Effector memory CD4-positive, alpha-beta T cell (primary cell): ENCODE data around the gene PARK7.
"Not testable (repeated sequence)": the region's sequence is repeated elsewhere in the genome, so short reads cannot be mapped to it uniquely, and the experiment has no call there.

Experiments used
- DNase-seq, 3 donors: peaks; one replicate each; pipeline ENCODE4 v3.0.0-alpha.2; 2020
- H3K27ac ChIP-seq: 2 replicates; pipeline ENCODE4 v1.7.0; 2013; ENCODE audit warnings: mild to moderate bottlenecking, low read length, moderate library complexity; ENCODE audit not compliant: insufficient read depth, poor library complexity, severe bottlenecking
- H3K27me3 ChIP-seq: replicated peaks from 2 replicates; pipeline ENCODE4 v1.7.0; 2013; ENCODE audit warnings: mild to moderate bottlenecking, low read length; ENCODE audit not compliant: insufficient read depth, control insufficient read depth, poor library complexity, severe bottlenecking
- H3K36me3 ChIP-seq: 2 replicates; pipeline ENCODE4 v1.7.0; 2013; ENCODE audit warnings: mild to moderate bottlenecking, low read length, moderate library complexity; ENCODE audit not compliant: control insufficient read depth, insufficient read depth
- H3K4me1 ChIP-seq: 2 replicates; pipeline ENCODE4 v1.7.0; 2013; ENCODE audit warnings: low read length, mild to moderate bottlenecking; ENCODE audit not compliant: control insufficient read depth, insufficient read depth, poor library complexity, severe bottlenecking
- H3K4me3 ChIP-seq: 2 replicates; pipeline ENCODE4 v1.7.0; 2013; ENCODE audit warnings: low read length, low read depth, mild to moderate bottlenecking; ENCODE audit not compliant: insufficient read depth, poor library complexity, severe bottlenecking
- H3K9me3 ChIP-seq: 2 replicates; pipeline ENCODE4 v1.7.0; 2013; ENCODE audit warnings: mild to moderate bottlenecking, low read length, moderate library complexity; ENCODE audit not compliant: control insufficient read depth

PARK7 gene

DNA sequence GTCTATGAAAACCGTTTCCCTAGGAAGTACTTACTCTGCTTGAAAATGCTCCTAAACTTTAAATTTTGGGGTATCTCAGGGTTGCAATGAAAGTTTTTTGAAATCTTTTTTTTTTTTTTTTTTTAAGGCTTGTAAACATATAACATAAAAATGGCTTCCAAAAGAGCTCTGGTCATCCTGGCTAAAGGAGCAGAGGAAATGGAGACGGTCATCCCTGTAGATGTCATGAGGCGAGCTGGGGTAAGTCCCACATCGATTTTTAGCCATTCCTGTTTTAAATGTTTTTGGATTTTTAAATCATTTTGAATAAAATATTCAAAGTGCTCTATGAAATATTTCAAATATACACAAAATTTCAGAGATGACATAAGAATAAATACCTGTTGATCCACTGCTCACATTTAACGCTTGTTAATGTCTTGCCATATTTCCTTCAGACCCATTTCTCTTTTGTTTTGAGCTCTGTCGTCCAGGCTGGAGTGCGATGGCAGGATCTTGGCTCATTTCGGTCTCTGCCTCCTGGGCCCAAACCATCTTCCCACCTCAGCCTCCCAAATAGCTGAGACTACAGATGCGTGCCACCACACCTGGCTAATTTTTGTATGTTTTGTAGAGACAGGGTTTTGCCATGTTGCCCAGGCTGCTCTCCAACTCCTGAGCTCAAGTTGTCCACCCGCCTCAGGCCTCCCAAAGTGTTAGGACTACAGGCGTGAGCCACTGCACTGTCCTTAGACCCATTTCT lies 1.3 kb downstream of the PARK7 start:
- no peaks in the 10 kb centered on the region for H3K9me3 ChIP-seq
- peak overlapping the region; percentile 86 for H3K4me3 ChIP-seq
- peaks cover 36% of the 10 kb centered on the region for H3K36me3 ChIP-seq
- peaks cover 19% of the 10 kb centered on the region for H3K4me1 ChIP-seq
- no peak for DNase-seq
- H3K27me3 ChIP-seq, result no peaks in the 10 kb centered on the region
- H3K27ac ChIP-seq, result peak overlapping the region; percentile 93

GRCh38 chr1:7963378-7963730 lies 1.8 kb downstream of the PARK7 start:
- not testable (repeated sequence) for H3K4me3 ChIP-seq, DNase-seq, H3K9me3 ChIP-seq, H3K27me3 ChIP-seq, H3K27ac ChIP-seq
- peaks cover 36% of the 10 kb centered on the region for H3K36me3 ChIP-seq
- peaks cover 19% of the 10 kb centered on the region for H3K4me1 ChIP-seq

DNA sequence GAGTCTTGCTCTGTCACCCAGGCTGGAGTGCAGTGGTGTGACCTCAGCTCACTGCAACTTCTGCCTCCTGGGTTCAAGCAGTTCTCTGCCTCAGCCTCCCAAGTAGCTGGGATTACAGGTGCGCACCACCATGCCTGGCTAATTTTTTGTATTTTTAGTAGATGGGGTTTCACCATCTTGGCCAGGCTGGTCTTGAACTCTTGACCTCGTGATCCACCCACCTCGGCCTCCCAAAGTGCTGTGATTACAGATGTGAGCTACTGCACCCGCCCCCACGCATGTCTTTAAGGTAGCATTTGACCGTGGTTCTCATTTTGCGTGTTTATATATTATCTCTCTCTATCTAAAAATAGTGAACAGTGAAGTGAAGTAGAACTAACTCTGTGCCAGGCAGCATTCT lies 2.3 kb downstream of the PARK7 start:
- DNase-seq, result not testable (repeated sequence)

GRCh38 chr1:7964476-7964875 lies 3.0 kb downstream of the PARK7 start:
- Histone ChIP-seq H3K4me1 (peaks cover 19% of the 10 kb centered on the region), H3K4me3 (no peak overlapping the region), H3K36me3 (peaks cover 36% of the 10 kb centered on the region), H3K27ac (no peak overlapping the region), H3K9me3 (no peaks in the 10 kb centered on the region), H3K27me3 (no peaks in the 10 kb centered on the region)
- DNase-seq, result no peak

More for the DNA sequence above, 2.3 kb downstream of the PARK7 start:
- H3K27ac ChIP-seq, H3K9me3 ChIP-seq, H3K27me3 ChIP-seq, H3K4me3 ChIP-seq: not testable (repeated sequence)
- peaks cover 36% of the 10 kb centered on the region for H3K36me3 ChIP-seq
- peaks cover 19% of the 10 kb centered on the region for H3K4me1 ChIP-seq

GRCh38 chr1:7967196-7967595 lies 5.7 kb downstream of the PARK7 start:
- Histone ChIP-seq H3K27ac (no peak overlapping the region), H3K4me1 (peaks cover 10% of the 10 kb centered on the region), H3K9me3 (no peaks in the 10 kb centered on the region), H3K36me3 (peaks cover 59% of the 10 kb centered on the region), H3K4me3 (no peak overlapping the region), H3K27me3 (no peaks in the 10 kb centered on the region)
- no peak for DNase-seq

- no peak overlapping the region for H3K27ac ChIP-seq
- H3K9me3 ChIP-seq, result no peaks in the 10 kb centered on the region
- no peak overlapping the region for H3K4me3 ChIP-seq
- H3K36me3 ChIP-seq, result peaks cover 64% of the 10 kb centered on the region
- no peak for DNase-seq
- H3K27me3 ChIP-seq, result no peaks in the 10 kb centered on the region
- peaks cover 5% of the 10 kb centered on the region for H3K4me1 ChIP-seq
Measured at GRCh38 chr1:7967651-7968050, 6.1 kb downstream of the PARK7 start.

GRCh38 chr1:7970246-7970645 lies 8.7 kb downstream of the PARK7 start:
- H3K4me1 ChIP-seq, result no peaks in the 10 kb centered on the region
- no peak for DNase-seq

GRCh38 chr1:7971024-7971423 lies 9.5 kb downstream of the PARK7 start:
- DNase-seq, result no peak
- Histone ChIP-seq H3K4me3 (no peak overlapping the region), H3K27me3 (no peaks in the 10 kb centered on the region), H3K9me3 (no peaks in the 10 kb centered on the region), H3K27ac (no peak overlapping the region), H3K36me3 (peaks cover 49% of the 10 kb centered on the region), H3K4me1 (no peaks in the 10 kb centered on the region)

More at GRCh38 chr1:7970246-7970645, 8.7 kb downstream of the PARK7 start:
- Histone ChIP-seq H3K4me3 (no peak overlapping the region), H3K27me3 (no peaks in the 10 kb centered on the region), H3K9me3 (no peaks in the 10 kb centered on the region), H3K36me3 (peaks cover 52% of the 10 kb centered on the region), H3K27ac (no peak overlapping the region)

- no peak for DNase-seq
- H3K4me1 ChIP-seq, result no peaks in the 10 kb centered on the region
- no peaks in the 10 kb centered on the region for H3K27me3 ChIP-seq
- peaks cover 41% of the 10 kb centered on the region for H3K36me3 ChIP-seq
- H3K4me3 ChIP-seq, result no peak overlapping the region
- no peak overlapping the region for H3K27ac ChIP-seq
- H3K9me3 ChIP-seq, result no peaks in the 10 kb centered on the region
Measured at GRCh38 chr1:7972285-7972684, 10.8 kb downstream of the PARK7 start.

GRCh38 chr1:7973086-7973485 lies 11.6 kb downstream of the PARK7 start:
- peaks cover 39% of the 10 kb centered on the region for H3K36me3 ChIP-seq
- DNase-seq, result no peak
- no peak overlapping the region for H3K4me3 ChIP-seq
- no peaks in the 10 kb centered on the region for H3K27me3 ChIP-seq
- no peak overlapping the region for H3K27ac ChIP-seq
- no peaks in the 10 kb centered on the region for H3K9me3 ChIP-seq
- no peaks in the 10 kb centered on the region for H3K4me1 ChIP-seq
